ENCODE measurements around the gene ZNF48. TPM values are rescaled to one million over a fixed set of nuclear protein-coding genes. Genes with fewer than 3 reads are reported as not detected.
A peak's percentile ranks its signal among the peaks of the same experiment; 100 is the strongest.

The ZNF48 gene
- total RNA-seq, 1 donor from 2014 or later: 5.0 TPM

DNA sequence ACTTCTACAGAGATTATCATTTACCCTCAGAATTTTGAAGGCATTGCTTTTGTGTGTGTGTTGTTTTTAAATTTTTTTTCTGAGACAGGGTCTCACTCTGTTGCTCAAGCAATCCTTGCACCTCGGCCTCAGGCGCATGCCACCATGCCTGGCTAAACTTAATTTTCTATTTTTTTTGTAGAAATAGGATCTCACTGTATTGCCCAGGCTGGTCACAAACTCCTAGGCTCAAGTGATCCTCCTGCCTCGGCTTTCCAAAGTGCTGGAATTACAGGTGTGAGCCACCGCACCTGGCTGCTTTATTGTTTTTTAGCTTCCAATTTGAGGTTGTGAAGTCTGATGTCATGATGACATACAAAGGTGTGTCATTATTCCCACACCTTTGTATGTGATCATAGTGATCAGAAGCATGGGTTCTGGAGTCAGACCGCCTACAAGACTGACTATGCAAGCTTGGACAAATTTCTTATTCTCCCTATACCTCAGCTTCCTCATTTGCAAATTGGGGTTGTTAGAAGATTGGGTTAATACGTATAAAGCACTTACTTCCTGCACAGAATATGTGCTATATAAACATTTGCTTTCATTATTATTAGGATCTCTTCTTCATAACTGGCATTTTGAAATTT lies 44.6 kb downstream of the ZNF48 start:
- no peak overlapping the region for H3K27ac ChIP-seq (replicated peaks)
- intact Hi-C loops (cut with micrococcal nuclease): loop anchor here (10.0 kb wide), 1 partner anchor 85 kb away; the partner anchor contains the start of gene ZNF768

GRCh38 chr16:30443631-30444030 lies 48.4 kb downstream of the ZNF48 start:
- H3K27ac ChIP-seq (replicated peaks): no peak overlapping the region
- intact Hi-C loops (cut with micrococcal nuclease): loop anchor here (10.0 kb wide), 1 partner anchor 81 kb away; the partner anchor contains the start of gene ZNF768
- peaks cover 32% of the 10 kb centered on the region for H3K4me1 ChIP-seq
- TF ChIP-seq CTCF (IDR thresholded peaks at IDR 0.05; ENCODE audit: borderline replicate concordance): no peak
- H3K36me3 ChIP-seq: peaks cover 23% of the 10 kb centered on the region
- no peak overlapping the region for H3K4me3 ChIP-seq
- H3K9me3 ChIP-seq (replicated peaks): no peaks in the 10 kb centered on the region
- no peaks in the 10 kb centered on the region for H3K27me3 ChIP-seq (ENCODE audit: low read depth)
- DNase-seq: no peak

More for the DNA sequence above, 44.6 kb downstream of the ZNF48 start:
- Histone ChIP-seq H3K9me3 (replicated peaks) (no peaks in the 10 kb centered on the region), H3K36me3 (peaks cover 23% of the 10 kb centered on the region), H3K4me1 (peaks cover 20% of the 10 kb centered on the region), H3K27me3 (ENCODE audit: low read depth) (no peaks in the 10 kb centered on the region), H3K4me3 (no peak overlapping the region)
- DNase-seq: no peak
- no peak for TF ChIP-seq CTCF (IDR thresholded peaks at IDR 0.05; ENCODE audit: borderline replicate concordance)

- no peak for TF ChIP-seq CTCF (IDR thresholded peaks at IDR 0.05; ENCODE audit: borderline replicate concordance)
- peak overlapping the region; percentile 98 for H3K27ac ChIP-seq (replicated peaks)
- H3K4me3 ChIP-seq: peak overlapping the region; percentile 92
Measured at GRCh38 chr16:30444231-30445148, 49.3 kb downstream of the ZNF48 start.

GRCh38 chr16:30445149-30445407 lies 49.9 kb downstream of the ZNF48 start:
- TF ChIP-seq CTCF (IDR thresholded peaks at IDR 0.05; ENCODE audit: borderline replicate concordance): no peak
- Histone ChIP-seq H3K4me1 (peaks cover 32% of the 10 kb centered on the region), H3K4me3 (peak overlapping the region; percentile 92), H3K27ac (replicated peaks) (peak overlapping the region; percentile 98), H3K27me3 (ENCODE audit: low read depth) (no peaks in the 10 kb centered on the region), H3K9me3 (replicated peaks) (no peaks in the 10 kb centered on the region), H3K36me3 (peaks cover 23% of the 10 kb centered on the region)
- no peak for DNase-seq
- intact Hi-C loops (cut with micrococcal nuclease): loop anchor here (10.0 kb wide), 1 partner anchor 80 kb away; the partner anchor contains the start of gene ZNF768

More at GRCh38 chr16:30444231-30445148, 49.3 kb downstream of the ZNF48 start:
- Histone ChIP-seq H3K4me1 (peaks cover 32% of the 10 kb centered on the region), H3K27me3 (ENCODE audit: low read depth) (no peaks in the 10 kb centered on the region), H3K36me3 (peaks cover 23% of the 10 kb centered on the region), H3K9me3 (replicated peaks) (no peaks in the 10 kb centered on the region)
- DNase-seq: no peak
- intact Hi-C loops (cut with micrococcal nuclease): loop anchor here (10.0 kb wide), 1 partner anchor 80 kb away; the partner anchor contains the start of gene ZNF768

- intact Hi-C loops (cut with micrococcal nuclease): loop anchor here (10.0 kb wide), 1 partner anchor 79 kb away; the partner anchor contains the start of gene ZNF768
- TF ChIP-seq CTCF (IDR thresholded peaks at IDR 0.05; ENCODE audit: borderline replicate concordance): peak; percentile 54
Measured at GRCh38 chr16:30445408-30446202, 50.4 kb downstream of the ZNF48 start, which contains the start of gene SEPHS2. Gene SEPHS2, minus strand, starts transcription at chr16:30445874. Its CDS starts 147 bp downstream, at chr16:30445727.

More at GRCh38 chr16:30445408-30446202, 50.4 kb downstream of the ZNF48 start, which contains the start of gene SEPHS2:
- H3K4me3 ChIP-seq: peak within 1 kb of the TSS; percentile 92
- no peaks in the 10 kb centered on the region for H3K9me3 ChIP-seq (replicated peaks)
- peaks cover 32% of the 10 kb centered on the region for H3K4me1 ChIP-seq
- H3K27ac ChIP-seq (replicated peaks): peak within 1 kb of the TSS; percentile 98
- H3K27me3 ChIP-seq (ENCODE audit: low read depth): peaks cover under 1% of the 10 kb centered on the region
- peaks cover 23% of the 10 kb centered on the region for H3K36me3 ChIP-seq
- peak; percentile 99 for DNase-seq

All from left ventricle myocardium inferior (tissue), 1 donor.